ENCODE data around the gene TMEM179.

DNA sequence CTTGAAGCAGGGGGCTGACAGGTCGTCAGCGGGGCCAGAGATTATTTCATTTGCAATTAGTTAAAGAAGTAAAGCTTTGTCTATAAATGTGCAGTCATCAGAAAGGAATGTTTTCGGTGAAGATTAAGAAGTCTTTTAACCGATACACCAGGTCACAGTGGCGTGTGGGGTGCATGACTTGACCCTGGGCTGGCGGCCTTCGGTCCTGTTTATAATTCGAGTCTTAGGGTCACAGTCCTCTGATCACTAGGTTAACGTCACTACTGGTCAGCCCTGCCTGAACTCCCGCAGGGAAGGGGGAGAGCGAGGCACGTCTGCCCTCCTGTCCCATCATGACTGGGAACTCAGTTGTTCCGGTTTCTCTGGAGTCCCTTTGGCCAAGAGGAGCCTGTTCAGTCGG, 30.0 kb downstream of the TMEM179 start:
- no peak for TF ChIP-seq POLR2AphosphoS5 (IDR thresholded peaks at IDR 0.05)
- no peak for TF ChIP-seq CTCF (IDR thresholded peaks at IDR 0.05; ENCODE audit: poor library complexity, severe bottlenecking)
- TF ChIP-seq EP300 (conservative IDR thresholded peaks at IDR 0.05; ENCODE audit: poor library complexity, severe bottlenecking): no peak

Measured in neural cell (in vitro differentiated cells).